Lower leg skin (tissue), 3 donors: ENCODE results near the gene MICU1.

Experiments used
- CTCF ChIP-seq, 3 donors: fragments of 450-650 bp; IDR thresholded peaks; one replicate each; pipeline ENCODE4 v1.5.1; 2016; ENCODE audit warnings: antibody characterized with exemption in 3 of 3, mild to moderate bottlenecking in 3 of 3, moderate library complexity in 2 of 3
- POLR2A ChIP-seq, 2 donors: fragments of 450-650 bp; IDR thresholded peaks; one replicate each; pipeline ENCODE4 v1.6.1; 2016 to 2017; ENCODE audit warnings: antibody characterized with exemption in 2 of 2, mild to moderate bottlenecking in 1 of 2, moderate library complexity in 1 of 2

- TF ChIP-seq CTCF (IDR thresholded peaks at IDR 0.05) (no peak), POLR2A (IDR thresholded peaks at IDR 0.05) (no peak)
Observed at GRCh38 chr10:72484521-72484920, 141.4 kb downstream of the MICU1 start.
